H1 (cell line): ENCODE measurements around the gene UGT1A1. TPM values are rescaled to one million over a fixed set of nuclear protein-coding genes. Genes with fewer than 3 reads are reported as not detected.

ENCODE experiments used
- CTCF ChIA-PET: fragments of 300-600 bp; sonication (Branson Sonifier 250); formaldehyde crosslinking; loops from one replicate; lab custom pipeline; 2021; ENCODE audit not compliant: partially characterized antibody; lab: Charles Lee
- POLR2A ChIA-PET: fragments of 300-600 bp; sonication (Branson Sonifier 250); formaldehyde crosslinking; loops from one replicate; lab custom pipeline; 2021; ENCODE audit warnings: inconsistent platforms; ENCODE audit not compliant: partially characterized antibody; lab: Charles Lee
- DNase-seq, 2 experiments: peaks; one replicate each; pipeline versions ENCODE4 v3.0.0 to v3.0.0-alpha.2; 2010 to 2022; ENCODE audit warnings: low spot score in 2 of 2, low read depth in 1 of 2, mixed read lengths in 1 of 2
- FAIRE-seq: peaks from 2 replicates; lab custom pipeline; 2011; peaks lifted over from hg19 to GRCh38; lab: Jason Lieb, UNC
- H2AFZ ChIP-seq: 2 replicates; pipeline ENCODE4 v1.8.1; 2012; ENCODE audit warnings: low read length, inconsistent platforms
- H2AK5ac ChIP-seq: 2 replicates; pipeline ENCODE4 v1.6.1; 2013; ENCODE audit warnings: low read depth, low read length
- H2BK120ac ChIP-seq: replicated peaks from 2 replicates; pipeline ENCODE3; 2013; ENCODE audit warnings: low read depth, low read length, inconsistent platforms
- H2BK12ac ChIP-seq: 2 replicates; pipeline ENCODE4 v1.6.1; 2013; ENCODE audit warnings: low read depth, low read length
- H2BK15ac ChIP-seq: 2 replicates; pipeline ENCODE4 v1.6.1; 2013; ENCODE audit warnings: low read length
- H2BK20ac ChIP-seq: 2 replicates; pipeline ENCODE4 v1.6.1; 2013; ENCODE audit warnings: low read length
- H2BK5ac ChIP-seq: 2 replicates; pipeline ENCODE4 v1.6.1; 2013; ENCODE audit warnings: low read depth, low read length
- H3K14ac ChIP-seq: 2 replicates; pipeline ENCODE4 v1.6.1; 2013; ENCODE audit warnings: inconsistent platforms; ENCODE audit not compliant: insufficient read length
- H3K18ac ChIP-seq: 2 replicates; pipeline ENCODE4 v1.6.1; 2013; ENCODE audit warnings: low read length; ENCODE audit errors: extremely low read depth
- H3K23ac ChIP-seq: 2 replicates; pipeline ENCODE4 v1.6.1; 2013; ENCODE audit warnings: inconsistent platforms; ENCODE audit not compliant: insufficient read length
- H3K23me2 ChIP-seq: 2 replicates; pipeline ENCODE4 v1.6.1; 2013; ENCODE audit warnings: low read depth, low read length
- H3K27ac ChIP-seq: 2 replicates; pipeline ENCODE4 v1.6.1; 2011; ENCODE audit warnings: low read depth, low read length, inconsistent platforms
- H3K27me3 ChIP-seq, 4 experiments: replicated peaks in 1 of 4; 1 replicate in 1 of 4; 2 replicates in 3 of 4; pipeline versions ENCODE4 v1.6.1 to v1.8.1; 2011 to 2013; ENCODE audit warnings: low read length in 3 of 4, mild to moderate bottlenecking in 3 of 4, inconsistent platforms in 2 of 4, mixed read lengths in 2 of 4, moderate library complexity in 1 of 4; ENCODE audit not compliant: control insufficient read depth in 3 of 4, insufficient read depth in 3 of 4; ENCODE audit errors: extremely low read depth in 1 of 4
- H3K36me3 ChIP-seq, 4 experiments: 2 replicates each; pipeline versions ENCODE4 v1.6.1 to v1.8.1; 2011 to 2013; ENCODE audit warnings: mild to moderate bottlenecking in 4 of 4, low read length in 3 of 4, moderate library complexity in 2 of 4, control low read depth in 1 of 4, inconsistent platforms in 1 of 4; ENCODE audit not compliant: insufficient read depth in 4 of 4, control insufficient read depth in 2 of 4
- H3K4ac ChIP-seq: replicated peaks from 2 replicates; pipeline ENCODE3; 2013; ENCODE audit warnings: low read length, low read depth, mixed read lengths, inconsistent platforms; ENCODE audit not compliant: insufficient read length
- H3K4me1 ChIP-seq, 4 experiments: replicated peaks in 1 of 4; 1 replicate in 1 of 4; 2 replicates in 3 of 4; pipeline versions ENCODE4 v1.6.1 to v1.8.1; 2011 to 2013; ENCODE audit warnings: low read length in 3 of 4, inconsistent platforms in 2 of 4, mixed read lengths in 1 of 4; ENCODE audit not compliant: insufficient read depth in 4 of 4, control insufficient read depth in 3 of 4
- H3K4me2 ChIP-seq, 2 experiments: 2 replicates each; pipeline versions ENCODE4 v1.6.1 to v1.8.1; 2011 to 2013; ENCODE audit warnings: low read depth in 2 of 2, low read length in 2 of 2, control low read depth in 1 of 2, inconsistent platforms in 1 of 2, mild to moderate bottlenecking in 1 of 2; ENCODE audit not compliant: insufficient read depth in 1 of 2
- H3K4me3 ChIP-seq, 4 experiments: fragments of 200-600, 300-600 bp in 1 of 4; sonication (generic), shearing (Covaris generic), sonication (Bioruptor Twin) in 1 of 4; 2 replicates each; pipeline versions ENCODE4 v1.5.1 to v1.8.1; 2011 to 2016; ENCODE audit warnings: low read length in 4 of 4, low read depth in 3 of 4, control low read depth in 2 of 4, inconsistent platforms in 2 of 4, mild to moderate bottlenecking in 2 of 4, mixed read lengths in 1 of 4, moderate library complexity in 1 of 4; ENCODE audit not compliant: insufficient read depth in 2 of 4; ENCODE audit errors: extremely low read depth in 1 of 4
- H3K56ac ChIP-seq: replicated peaks from 2 replicates; pipeline ENCODE3; 2013; ENCODE audit warnings: low read depth, mild to moderate bottlenecking, mixed read lengths, low read length, inconsistent platforms; ENCODE audit not compliant: insufficient read length
- H3K79me1 ChIP-seq: 2 replicates; pipeline ENCODE4 v1.6.1; 2013; ENCODE audit warnings: low read depth, low read length, control low read depth
- H3K79me2 ChIP-seq, 2 experiments: 2 replicates each; pipeline versions ENCODE4 v1.6.1 to v1.8.1; 2012 to 2013; ENCODE audit warnings: low read length in 2 of 2, mild to moderate bottlenecking in 2 of 2, inconsistent platforms in 1 of 2; ENCODE audit not compliant: insufficient read depth in 2 of 2, control insufficient read depth in 1 of 2
- H3K9ac ChIP-seq, 4 experiments: replicated peaks in 1 of 4; 1 replicate in 1 of 4; 2 replicates in 3 of 4; pipeline versions ENCODE4 v1.6.1 to v1.8.1; 2011 to 2013; ENCODE audit warnings: low read depth in 3 of 4, low read length in 3 of 4, control low read depth in 2 of 4, mild to moderate bottlenecking in 2 of 4, moderate library complexity in 2 of 4, inconsistent platforms in 1 of 4; ENCODE audit errors: extremely low read depth in 1 of 4
- H3K9me3 ChIP-seq, 2 experiments: 2 replicates each; pipeline versions ENCODE4 v1.6.1 to v1.8.1; 2012 to 2013; ENCODE audit warnings: mild to moderate bottlenecking in 2 of 2, moderate library complexity in 2 of 2, control low read depth in 1 of 2, inconsistent platforms in 1 of 2, low read depth in 1 of 2, low read length in 1 of 2, mixed read lengths in 1 of 2; ENCODE audit not compliant: insufficient read depth in 2 of 2
- H4K20me1 ChIP-seq, 2 experiments: replicated peaks in 1 of 2; 2 replicates each; pipeline versions ENCODE3 to v1.8.1; 2011 to 2013; ENCODE audit warnings: inconsistent platforms in 2 of 2, low read length in 2 of 2, mild to moderate bottlenecking in 1 of 2; ENCODE audit not compliant: insufficient read depth in 2 of 2, control insufficient read depth in 1 of 2
- H4K5ac ChIP-seq: 2 replicates; pipeline ENCODE4 v1.6.1; 2013; ENCODE audit warnings: low read length, low read depth, mixed read lengths, inconsistent platforms; ENCODE audit not compliant: insufficient read length
- H4K8ac ChIP-seq: 2 replicates; pipeline ENCODE4 v1.8.0; 2013; ENCODE audit warnings: mild to moderate bottlenecking, moderate library complexity, low read length, inconsistent platforms; ENCODE audit not compliant: insufficient read depth; ENCODE audit errors: extremely low read depth
- H4K91ac ChIP-seq: replicated peaks from 2 replicates; pipeline ENCODE3; 2013; ENCODE audit warnings: low read length, mixed read lengths, inconsistent platforms; ENCODE audit not compliant: insufficient read length
- BCL11A ChIP-seq, 2 experiments: IDR thresholded peaks; one replicate each; pipeline ENCODE4 v1.6.1; 2011; ENCODE audit warnings: low read depth in 2 of 2, low read length in 2 of 2, mild to moderate bottlenecking in 2 of 2
- BRCA1 ChIP-seq: IDR thresholded peaks from 2 replicates; pipeline ENCODE4 v1.6.1; 2012; ENCODE audit warnings: low read depth, low read length, improper control_type of control experiment
- CTBP2 ChIP-seq: IDR thresholded peaks from 2 replicates; pipeline ENCODE4 v1.7.0; 2011; ENCODE audit warnings: borderline replicate concordance, mild to moderate bottlenecking, moderate library complexity, mixed read lengths, low read length; ENCODE audit not compliant: insufficient read depth, insufficient read length
- GTF2F1 ChIP-seq: IDR thresholded peaks from 2 replicates; pipeline ENCODE4 v1.6.1; 2012; ENCODE audit warnings: low read depth, low read length, improper control_type of control experiment, borderline replicate concordance
- KDM5A ChIP-seq: fragments of 200-600 bp; IDR thresholded peaks from 2 replicates; pipeline ENCODE4 v1.7.1; 2012; ENCODE audit warnings: mild to moderate bottlenecking, low read length, inconsistent platforms, mixed read lengths
- NANOG ChIP-seq: IDR thresholded peaks from 2 replicates; pipeline ENCODE4 v1.6.1; 2011; ENCODE audit warnings: low read length, low read depth, mild to moderate bottlenecking, inconsistent platforms; ENCODE audit not compliant: insufficient read depth, poor library complexity, severe bottlenecking
- POLR2AphosphoS5 ChIP-seq: IDR thresholded peaks from 2 replicates; pipeline ENCODE4 v1.6.1; 2011; ENCODE audit warnings: low read depth, low read length
- RFX5 ChIP-seq: IDR thresholded peaks from 2 replicates; pipeline ENCODE4 v1.6.1; 2011; ENCODE audit warnings: low read depth, low read length, improper control_type of control experiment, borderline replicate concordance
- SP1 ChIP-seq: IDR thresholded peaks from 2 replicates; pipeline ENCODE4 v1.6.1; 2011; ENCODE audit warnings: low read depth, low read length
- SP4 ChIP-seq: IDR thresholded peaks from 2 replicates; pipeline ENCODE4 v1.6.1; 2012; ENCODE audit warnings: low read length, inconsistent platforms
- SUZ12 ChIP-seq: fragments of 200-600 bp; sonication (generic); IDR thresholded peaks from 2 replicates; pipeline ENCODE4 v1.6.1; 2012; ENCODE audit warnings: mild to moderate bottlenecking, inconsistent platforms, low read length, moderate library complexity, mixed read lengths
- TAF1 ChIP-seq: IDR thresholded peaks from 2 replicates; pipeline ENCODE4 v1.6.1; 2011; ENCODE audit warnings: mild to moderate bottlenecking, low read depth, low read length
- TEAD4 ChIP-seq: IDR thresholded peaks from 2 replicates; pipeline ENCODE4 v1.6.1; 2012; ENCODE audit warnings: low read depth, low read length, inconsistent platforms, mixed read lengths
- USF2 ChIP-seq: IDR thresholded peaks from 2 replicates; pipeline ENCODE4 v1.6.1; 2011; ENCODE audit warnings: low read length, improper control_type of control experiment
- WGBS, 2 experiments: shearing (Covaris generic) in 1 of 2; methylation state at CpG; one replicate each; pipeline versions ENCODE4 v1.1.6 to v1.1.7; 2013 to 2015; ENCODE audit warnings: low lambda C conversion rate in 2 of 2, mixed read lengths in 2 of 2, inconsistent platforms in 1 of 2, low coverage in 1 of 2, missing lambda C conversion rate in 1 of 2; ENCODE audit not compliant: insufficient replicate concordance in 2 of 2, insufficient coverage in 1 of 2, insufficient read length in 1 of 2; ENCODE audit errors: extremely low coverage in 1 of 2, missing lambda C conversion rate in 1 of 2; 5-methylcytosine and 5-hydroxymethylcytosine counted together
- polyA plus RNA-seq, 7 experiments: library from polyadenylated mRNA; depleted of rRNA in 3 of 7; stranded (reverse) in 5 of 7; unstranded in 2 of 7; fragments of >200 nt in 5 of 7; fragments of 200-250 nt in 2 of 7; gene quantifications; 1 replicate in 5 of 7; 2 replicates in 1 of 7; 4 replicates in 1 of 7; pipeline versions ENCODE4 v1.2.1 to v1.2.3, GENCODE V29; 2011 to 2013; ENCODE audit warnings: missing spikeins in 2 of 7, mixed read lengths in 2 of 7
- total RNA-seq: library from RNA; stranded (reverse); fragmentation: NEBNext Ultra II Directional; extraction: Animal tissue kit (Norgen Biotek cat#: 25700); gene quantifications from 2 replicates; pipeline ENCODE4 v1.2.1, GENCODE V29; 2021

The UGT1A1 gene
- total and polyA plus RNA-seq, 2 of the 8 experiments (the other 6 are each of a cell fraction or from before 2014, with no cell fraction given), result not detected

- Histone ChIP-seq H4K20me1 (no peaks in the 10 kb centered on the region), H2AFZ (no peak overlapping the region), H3K27me3 (no peaks in the 10 kb centered on the region), H4K91ac (no peak overlapping the region), H2BK20ac (no peak overlapping the region), H3K79me1 (no peaks in the 10 kb centered on the region), H3K56ac (no peak overlapping the region), H3K4me2 (no peak overlapping the region), H2BK12ac (no peak overlapping the region), H4K8ac (no peak overlapping the region), H4K5ac (no peak overlapping the region), H3K9ac (no peak overlapping the region), H3K79me2 (no peaks in the 10 kb centered on the region), H2BK120ac (no peak overlapping the region), H3K9me3 (peaks cover 0 to 4% of the 10 kb centered on the region in 2 experiments; a peak in 3 of 4 replicates), H3K4me1 (no peaks in the 10 kb centered on the region), H3K14ac (no peak overlapping the region), H2BK15ac (no peak overlapping the region), H2BK5ac (no peak overlapping the region), H3K4me3 (no peak overlapping the region), H3K23me2 (no peaks in the 10 kb centered on the region), H3K18ac (no peak overlapping the region; the same call in 1 of the 2 replicates), H2AK5ac (no peak overlapping the region), H3K27ac (no peak overlapping the region), H3K36me3 (no peaks in the 10 kb centered on the region), H3K23ac (no peak overlapping the region), H3K4ac (no peak overlapping the region)
- CTCF ChIA-PET, result no interaction called here
- 73% methylated on average over 7 of the region's 7 CpGs; no CpG with 5 or more reads in 1 of the 2 experiments for WGBS, 2 experiments
- POLR2A ChIA-PET, result no interaction called here
- DNase-seq (peak in 1 of 2 experiments; percentile 39), FAIRE-seq (no peak)
- TF ChIP-seq SUZ12, result no peak
- no peak for TF ChIP-seq GTF2F1
- no peak for TF ChIP-seq POLR2AphosphoS5
- TF ChIP-seq USF2, result no peak
- no peak for TF ChIP-seq BRCA1
- TF ChIP-seq SP4, result no peak
- no peak for TF ChIP-seq CTBP2
- TF ChIP-seq BCL11A (IDR thresholded peaks at IDR 0.05; ENCODE audit: low read depth in 2 of 2, low read length in 2 of 2), result no peak
- TF ChIP-seq TEAD4, result no peak
- TF ChIP-seq RFX5, result no peak
- no peak for TF ChIP-seq KDM5A
- TF ChIP-seq NANOG, result no peak
- no peak for TF ChIP-seq TAF1
- no peak for TF ChIP-seq SP1
Observed at GRCh38 chr2:233799087-233799665, 39.1 kb downstream of the UGT1A1 start.
